Measurements from ENCODE around the gene ZFP36.

ZFP36 gene

DNA sequence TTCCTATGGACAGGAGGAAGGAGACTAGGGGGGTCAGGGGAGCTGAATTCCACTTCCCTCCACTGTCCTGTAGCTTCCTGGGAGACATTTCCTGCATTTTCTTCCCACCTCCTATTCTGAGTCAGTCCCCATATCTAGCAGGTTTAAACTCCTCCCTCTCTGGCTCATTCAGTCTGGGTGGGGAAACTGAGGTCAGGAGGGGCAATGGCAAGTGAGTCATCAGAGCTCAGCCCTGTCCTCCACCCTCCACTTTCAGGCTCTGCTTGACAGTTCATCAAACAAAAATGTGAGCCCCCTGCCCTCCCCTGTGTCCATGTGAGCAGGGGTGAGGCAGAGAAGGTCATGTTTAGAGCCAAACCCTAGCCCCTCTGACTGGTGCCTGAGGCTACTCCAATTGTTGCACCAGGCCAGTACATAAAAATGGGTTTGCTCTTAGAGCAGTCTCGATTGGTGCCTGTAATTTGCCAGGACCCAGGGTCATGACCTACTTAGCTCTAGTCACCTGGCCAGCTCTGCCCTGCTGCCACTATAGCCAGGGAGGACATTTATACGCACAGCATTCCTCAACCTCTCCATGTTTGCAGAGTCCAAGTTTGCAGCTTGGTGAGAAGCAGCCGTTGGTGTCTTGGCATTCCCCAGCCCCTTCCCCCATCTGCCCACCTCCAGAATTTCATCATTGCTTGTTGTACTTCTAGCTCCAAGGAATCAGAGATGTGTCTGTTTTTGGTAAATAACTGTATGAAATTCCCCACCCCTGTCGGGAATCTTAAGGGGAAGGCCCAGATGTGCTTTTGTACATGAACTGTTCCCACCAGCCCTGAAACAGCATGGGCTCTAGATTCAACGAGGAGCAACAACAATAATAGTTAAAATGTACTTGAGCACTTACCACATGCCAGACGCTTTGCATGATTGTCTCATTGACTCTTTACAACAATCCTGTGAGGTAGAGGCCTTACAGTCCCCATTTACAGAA is 43.7 kb upstream of the ZFP36 start:
- Histone ChIP-seq H3K36me3 (replicated peaks; ENCODE audit: low read depth, low read length) (peaks cover 63% of the 10 kb centered on the region), H3K4me2 (ENCODE audit: low read length) (no peak overlapping the region), H3K4me3 (ENCODE audit: low read length) (no peak overlapping the region), H3K9ac (ENCODE audit: low read length) (no peak overlapping the region), H4K20me1 (ENCODE audit: insufficient read depth, low read length) (peaks cover 7% of the 10 kb centered on the region; the same call in 1 of the 2 replicates), H3K79me2 (ENCODE audit: low read length) (no peaks in the 10 kb centered on the region), H3K4me1 (ENCODE audit: low read length) (peaks cover 7% of the 10 kb centered on the region; the same call in 1 of the 2 replicates), H3K27me3 (ENCODE audit: low read depth, low read length) (no peaks in the 10 kb centered on the region), H2AFZ (ENCODE audit: low read depth, low read length) (no peak overlapping the region), H3K27ac (ENCODE audit: low read length) (no peak overlapping the region), H3K9me3 (ENCODE audit: insufficient read depth, low read length) (no peaks in the 10 kb centered on the region)
- TF ChIP-seq EZH2phosphoT487 (IDR thresholded peaks at IDR 0.05; ENCODE audit: low read depth), result no peak
- TF ChIP-seq, protein P1, sequence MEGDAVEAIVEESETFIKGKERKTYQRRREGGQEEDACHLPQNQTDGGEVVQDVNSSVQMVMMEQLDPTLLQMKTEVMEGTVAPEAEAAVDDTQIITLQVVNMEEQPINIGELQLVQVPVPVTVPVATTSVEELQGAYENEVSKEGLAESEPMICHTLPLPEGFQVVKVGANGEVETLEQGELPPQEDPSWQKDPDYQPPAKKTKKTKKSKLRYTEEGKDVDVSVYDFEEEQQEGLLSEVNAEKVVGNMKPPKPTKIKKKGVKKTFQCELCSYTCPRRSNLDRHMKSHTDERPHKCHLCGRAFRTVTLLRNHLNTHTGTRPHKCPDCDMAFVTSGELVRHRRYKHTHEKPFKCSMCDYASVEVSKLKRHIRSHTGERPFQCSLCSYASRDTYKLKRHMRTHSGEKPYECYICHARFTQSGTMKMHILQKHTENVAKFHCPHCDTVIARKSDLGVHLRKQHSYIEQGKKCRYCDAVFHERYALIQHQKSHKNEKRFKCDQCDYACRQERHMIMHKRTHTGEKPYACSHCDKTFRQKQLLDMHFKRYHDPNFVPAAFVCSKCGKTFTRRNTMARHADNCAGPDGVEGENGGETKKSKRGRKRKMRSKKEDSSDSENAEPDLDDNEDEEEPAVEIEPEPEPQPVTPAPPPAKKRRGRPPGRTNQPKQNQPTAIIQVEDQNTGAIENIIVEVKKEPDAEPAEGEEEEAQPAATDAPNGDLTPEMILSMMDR (IDR thresholded peaks at IDR 0.05; ENCODE audit: low read depth, low read length), result no peak

DNA sequence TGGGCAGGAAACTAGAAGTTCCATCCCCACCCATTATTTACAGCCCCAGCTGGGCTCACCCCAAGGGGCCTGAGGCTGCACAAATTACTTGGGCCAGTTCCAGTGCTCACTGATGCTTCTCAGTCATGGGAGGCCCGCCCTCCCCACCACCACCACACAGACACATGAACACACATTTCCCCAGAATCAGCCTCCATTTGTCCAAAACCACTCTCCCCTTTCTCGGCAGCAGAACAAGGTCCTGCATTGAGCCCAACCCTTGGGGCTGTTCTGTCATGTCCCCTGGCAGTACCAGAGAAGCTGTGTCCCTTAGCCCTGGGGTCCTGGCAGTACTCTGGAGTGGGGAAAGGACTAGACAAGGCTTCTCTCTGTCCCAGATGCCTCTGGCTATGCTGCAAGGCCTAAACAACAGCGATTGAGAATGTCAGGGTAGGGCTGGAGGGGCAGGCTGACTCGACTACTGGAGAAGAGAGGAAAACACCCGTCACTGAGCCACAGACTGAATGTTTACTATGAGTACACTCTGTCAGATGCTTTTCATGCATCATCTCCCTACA is 42.7 kb upstream of the ZFP36 start:
- TF ChIP-seq, protein P1 (IDR thresholded peaks at IDR 0.05; ENCODE audit: low read depth, low read length), result no peak
- no peak for TF ChIP-seq EZH2phosphoT487 (IDR thresholded peaks at IDR 0.05; ENCODE audit: low read depth)
- no peaks in the 10 kb centered on the region for H3K79me2 ChIP-seq (ENCODE audit: low read length)
- H3K27ac ChIP-seq (ENCODE audit: low read length), result no peak overlapping the region
- H3K4me3 ChIP-seq (ENCODE audit: low read length), result no peak overlapping the region
- H3K4me2 ChIP-seq (ENCODE audit: low read length), result no peak overlapping the region
- H3K9me3 ChIP-seq (ENCODE audit: insufficient read depth, low read length), result no peaks in the 10 kb centered on the region
- H3K4me1 ChIP-seq (ENCODE audit: low read length), result peaks cover 7% of the 10 kb centered on the region; the same call in 1 of the 2 replicates
- H3K27me3 ChIP-seq (ENCODE audit: low read depth, low read length), result no peaks in the 10 kb centered on the region
- H3K36me3 ChIP-seq (replicated peaks; ENCODE audit: low read depth, low read length), result peaks cover 54% of the 10 kb centered on the region
- peaks cover 7% of the 10 kb centered on the region; the same call in 1 of the 2 replicates for H4K20me1 ChIP-seq (ENCODE audit: insufficient read depth, low read length)
- H2AFZ ChIP-seq (ENCODE audit: low read depth, low read length), result no peak overlapping the region
- H3K9ac ChIP-seq (ENCODE audit: low read length), result no peak overlapping the region

DNA sequence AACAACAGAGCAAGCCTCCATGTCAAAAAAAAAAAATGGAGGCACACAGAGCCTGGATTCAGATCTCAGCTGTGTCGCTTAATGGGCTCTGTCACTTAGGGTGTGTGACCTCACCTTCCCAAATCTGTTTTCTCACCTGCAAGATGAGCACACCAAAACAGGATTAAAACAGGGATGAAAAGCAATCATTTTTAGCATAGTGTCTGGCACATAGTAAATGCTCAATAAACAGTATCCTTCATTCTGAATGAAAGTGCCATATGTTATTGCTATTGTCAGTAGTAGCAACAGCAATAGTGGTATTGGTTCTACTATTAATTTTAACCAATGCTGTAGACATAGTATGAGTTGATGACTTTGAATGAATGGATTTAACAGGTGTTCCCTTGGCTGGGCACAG is 41.1 kb upstream of the ZFP36 start:
- Histone ChIP-seq H3K27me3 (ENCODE audit: low read depth, low read length) (no peaks in the 10 kb centered on the region), H3K4me2 (ENCODE audit: low read length) (no peak overlapping the region), H3K9me3 (ENCODE audit: insufficient read depth, low read length) (no peaks in the 10 kb centered on the region), H3K36me3 (replicated peaks; ENCODE audit: low read depth, low read length) (peaks cover 57% of the 10 kb centered on the region), H3K9ac (ENCODE audit: low read length) (no peak overlapping the region), H2AFZ (ENCODE audit: low read depth, low read length) (no peak overlapping the region), H4K20me1 (ENCODE audit: insufficient read depth, low read length) (peaks cover 10% of the 10 kb centered on the region), H3K4me1 (ENCODE audit: low read length) (peaks cover 7% of the 10 kb centered on the region; the same call in 1 of the 2 replicates), H3K27ac (ENCODE audit: low read length) (no peak overlapping the region), H3K79me2 (ENCODE audit: low read length) (no peaks in the 10 kb centered on the region), H3K4me3 (ENCODE audit: low read length) (no peak overlapping the region)
- no peak for TF ChIP-seq EZH2phosphoT487 (IDR thresholded peaks at IDR 0.05; ENCODE audit: low read depth)
- TF ChIP-seq, protein P1 (IDR thresholded peaks at IDR 0.05; ENCODE audit: low read depth, low read length), result no peak

DNA sequence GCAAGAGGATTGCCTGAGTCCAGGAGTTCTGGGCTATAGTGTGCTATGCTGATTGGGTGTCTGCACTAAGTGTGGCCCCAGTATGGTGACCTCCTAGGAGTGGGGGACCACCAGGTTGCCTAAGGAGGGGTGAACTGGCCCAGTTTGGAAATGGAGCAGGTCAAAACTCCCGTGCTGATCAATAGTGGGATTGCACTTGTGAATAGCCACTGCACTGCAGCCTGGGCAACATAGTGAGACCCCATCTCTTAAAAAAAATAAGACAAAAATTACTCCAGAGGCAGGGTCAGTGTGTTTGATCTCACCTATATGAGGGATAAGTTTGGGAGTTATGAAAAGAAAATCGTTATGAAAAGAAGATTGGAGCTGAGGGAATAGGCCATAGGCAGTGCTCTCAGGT is 37.4 kb upstream of the ZFP36 start:
- no peak overlapping the region for H3K9ac ChIP-seq (ENCODE audit: low read length)
- H4K20me1 ChIP-seq (ENCODE audit: insufficient read depth, low read length), result peaks cover 8% of the 10 kb centered on the region; the same call in 1 of the 2 replicates
- H3K27me3 ChIP-seq (ENCODE audit: low read depth, low read length), result no peaks in the 10 kb centered on the region
- H3K27ac ChIP-seq (ENCODE audit: low read length), result no peak overlapping the region
- H3K36me3 ChIP-seq (replicated peaks; ENCODE audit: low read depth, low read length), result peaks cover 56% of the 10 kb centered on the region
- no peaks in the 10 kb centered on the region for H3K9me3 ChIP-seq (ENCODE audit: insufficient read depth, low read length)
- no peaks in the 10 kb centered on the region for H3K4me1 ChIP-seq (ENCODE audit: low read length)
- TF ChIP-seq, protein P1 (IDR thresholded peaks at IDR 0.05; ENCODE audit: low read depth, low read length), result no peak
- TF ChIP-seq EZH2phosphoT487 (IDR thresholded peaks at IDR 0.05; ENCODE audit: low read depth), result no peak
- no peak overlapping the region for H3K4me2 ChIP-seq (ENCODE audit: low read length)
- no peak overlapping the region for H2AFZ ChIP-seq (ENCODE audit: low read depth, low read length)
- H3K79me2 ChIP-seq (ENCODE audit: low read length), result no peaks in the 10 kb centered on the region
- H3K4me3 ChIP-seq (ENCODE audit: low read length), result no peak overlapping the region
